PFSK-1 (cell line): ENCODE data around the gene ESR2.

Source experiments
- FOXP2 ChIP-seq: optimal IDR thresholded peaks from 2 replicates; pipeline ENCODE3; 2011; ENCODE audit warnings: borderline replicate concordance, control low read depth, inconsistent platforms; ENCODE audit not compliant: insufficient read depth; ENCODE audit errors: extremely low read length, extremely low read depth
- POLR2AphosphoS5 ChIP-seq: IDR thresholded peaks from 2 replicates; pipeline ENCODE4 v1.6.1; 2012; ENCODE audit warnings: low read depth, mild to moderate bottlenecking, control low read depth, low read length, moderate library complexity
- REST ChIP-seq, 2 experiments: IDR thresholded peaks; 2 replicates each; pipeline versions ENCODE4 v1.6.1 to v1.8.0; 2011 to 2012; ENCODE audit warnings: low read depth in 2 of 2, low read length in 2 of 2, control low read depth in 1 of 2, inconsistent platforms in 1 of 2, mild to moderate bottlenecking in 1 of 2, moderate library complexity in 1 of 2; ENCODE audit not compliant: insufficient read depth in 1 of 2
- SIN3A ChIP-seq: IDR thresholded peaks from 2 replicates; pipeline ENCODE4 v1.6.1; 2012; ENCODE audit warnings: mild to moderate bottlenecking, low read length, moderate library complexity, borderline replicate concordance; ENCODE audit not compliant: insufficient read depth
- TAF1 ChIP-seq: IDR thresholded peaks from 2 replicates; pipeline ENCODE4 v1.6.1; 2012; ENCODE audit warnings: low read length, control low read depth, borderline replicate concordance; ENCODE audit not compliant: insufficient read depth

ESR2 gene

GRCh38 chr14:64233531-64234190, 60.5 kb downstream of the ESR2 start:
- TF ChIP-seq TAF1 = no peak
- no peak for TF ChIP-seq POLR2AphosphoS5
- TF ChIP-seq REST (IDR thresholded peaks at IDR 0.05; ENCODE audit: insufficient read depth in 1 of 2, low read depth in 2 of 2, low read length in 2 of 2) = no peak
- no peak for TF ChIP-seq SIN3A
- no peak for TF ChIP-seq FOXP2

GRCh38 chr14:64232944-64233343, 61.2 kb downstream of the ESR2 start:
- TF ChIP-seq SIN3A (no peak), FOXP2 (no peak), REST (IDR thresholded peaks at IDR 0.05; ENCODE audit: insufficient read depth in 1 of 2, low read depth in 2 of 2, low read length in 2 of 2) (no peak), POLR2AphosphoS5 (no peak), TAF1 (no peak)

- TF ChIP-seq SIN3A = no peak
- no peak for TF ChIP-seq REST (IDR thresholded peaks at IDR 0.05; ENCODE audit: insufficient read depth in 1 of 2, low read depth in 2 of 2, low read length in 2 of 2)
- no peak for TF ChIP-seq FOXP2
- TF ChIP-seq POLR2AphosphoS5 = no peak
- no peak for TF ChIP-seq TAF1
These were observed 61.9 kb downstream of the ESR2 start for GRCh38 chr14:64232095-64232838.

GRCh38 chr14:64229489-64229888, 64.7 kb downstream of the ESR2 start:
- no peak for TF ChIP-seq REST (IDR thresholded peaks at IDR 0.05; ENCODE audit: insufficient read depth in 1 of 2, low read depth in 2 of 2, low read length in 2 of 2)
- no peak for TF ChIP-seq FOXP2
- no peak for TF ChIP-seq SIN3A
- TF ChIP-seq TAF1 = no peak
- no peak for TF ChIP-seq POLR2AphosphoS5
